ENCODE measurements around the gene RNF141.

DNA sequence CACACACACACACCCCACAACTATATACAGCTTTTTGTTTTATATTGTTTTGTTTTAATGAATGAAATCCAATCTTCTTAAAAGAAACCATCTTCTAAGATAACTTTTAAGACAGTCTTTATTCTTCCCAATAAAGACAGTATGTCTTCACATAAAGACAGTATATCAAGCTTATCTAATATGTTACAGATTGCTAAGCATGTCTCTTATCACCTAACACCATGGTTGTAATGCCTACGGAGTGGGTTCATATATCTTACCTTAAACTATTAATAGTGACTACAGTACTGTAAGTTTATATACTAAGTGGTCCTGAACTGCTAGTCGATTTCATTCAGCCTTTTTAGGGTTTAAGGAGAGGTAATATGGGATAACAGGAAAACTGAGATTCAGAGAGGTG, 8.5 kb downstream of the RNF141 start:
- TF ChIP-seq ESRRA (CRISPR knock-in tag; IDR thresholded peaks at IDR 0.05; ENCODE audit: borderline replicate concordance) (no peak), CREB1 (CRISPR knock-in tag; IDR thresholded peaks at IDR 0.05) (no peak), FOXK1 (CRISPR knock-in tag; IDR thresholded peaks at IDR 0.05) (no peak), IRF2 (CRISPR knock-in tag; IDR thresholded peaks at IDR 0.05; ENCODE audit: borderline replicate concordance, low read depth) (no peak), MXD4 (CRISPR knock-in tag; IDR thresholded peaks at IDR 0.05; ENCODE audit: borderline replicate concordance) (no peak), SMAD3 (CRISPR knock-in tag; IDR thresholded peaks at IDR 0.05; ENCODE audit: borderline replicate concordance) (no peak), NR1H2 (CRISPR knock-in tag; IDR thresholded peaks at IDR 0.05) (no peak), SMAD4 (CRISPR knock-in tag; IDR thresholded peaks at IDR 0.05) (no peak)
- TF ChIP-seq, protein P1, sequence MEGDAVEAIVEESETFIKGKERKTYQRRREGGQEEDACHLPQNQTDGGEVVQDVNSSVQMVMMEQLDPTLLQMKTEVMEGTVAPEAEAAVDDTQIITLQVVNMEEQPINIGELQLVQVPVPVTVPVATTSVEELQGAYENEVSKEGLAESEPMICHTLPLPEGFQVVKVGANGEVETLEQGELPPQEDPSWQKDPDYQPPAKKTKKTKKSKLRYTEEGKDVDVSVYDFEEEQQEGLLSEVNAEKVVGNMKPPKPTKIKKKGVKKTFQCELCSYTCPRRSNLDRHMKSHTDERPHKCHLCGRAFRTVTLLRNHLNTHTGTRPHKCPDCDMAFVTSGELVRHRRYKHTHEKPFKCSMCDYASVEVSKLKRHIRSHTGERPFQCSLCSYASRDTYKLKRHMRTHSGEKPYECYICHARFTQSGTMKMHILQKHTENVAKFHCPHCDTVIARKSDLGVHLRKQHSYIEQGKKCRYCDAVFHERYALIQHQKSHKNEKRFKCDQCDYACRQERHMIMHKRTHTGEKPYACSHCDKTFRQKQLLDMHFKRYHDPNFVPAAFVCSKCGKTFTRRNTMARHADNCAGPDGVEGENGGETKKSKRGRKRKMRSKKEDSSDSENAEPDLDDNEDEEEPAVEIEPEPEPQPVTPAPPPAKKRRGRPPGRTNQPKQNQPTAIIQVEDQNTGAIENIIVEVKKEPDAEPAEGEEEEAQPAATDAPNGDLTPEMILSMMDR (IDR thresholded peaks at IDR 0.05): no peak
- TF ChIP-seq, protein P2, sequence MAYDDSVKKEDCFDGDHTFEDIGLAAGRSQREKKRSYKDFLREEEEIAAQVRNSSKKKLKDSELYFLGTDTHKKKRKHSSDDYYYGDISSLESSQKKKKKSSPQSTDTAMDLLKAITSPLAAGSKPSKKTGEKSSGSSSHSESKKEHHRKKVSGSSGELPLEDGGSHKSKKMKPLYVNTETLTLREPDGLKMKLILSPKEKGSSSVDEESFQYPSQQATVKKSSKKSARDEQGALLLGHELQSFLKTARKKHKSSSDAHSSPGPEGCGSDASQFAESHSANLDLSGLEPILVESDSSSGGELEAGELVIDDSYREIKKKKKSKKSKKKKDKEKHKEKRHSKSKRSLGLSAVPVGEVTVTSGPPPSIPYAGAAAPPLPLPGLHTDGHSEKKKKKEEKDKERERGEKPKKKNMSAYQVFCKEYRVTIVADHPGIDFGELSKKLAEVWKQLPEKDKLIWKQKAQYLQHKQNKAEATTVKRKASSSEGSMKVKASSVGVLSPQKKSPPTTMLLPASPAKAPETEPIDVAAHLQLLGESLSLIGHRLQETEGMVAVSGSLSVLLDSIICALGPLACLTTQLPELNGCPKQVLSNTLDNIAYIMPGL (CRISPR knock-in tag; IDR thresholded peaks at IDR 0.05): no peak
- TF ChIP-seq, protein P3, sequence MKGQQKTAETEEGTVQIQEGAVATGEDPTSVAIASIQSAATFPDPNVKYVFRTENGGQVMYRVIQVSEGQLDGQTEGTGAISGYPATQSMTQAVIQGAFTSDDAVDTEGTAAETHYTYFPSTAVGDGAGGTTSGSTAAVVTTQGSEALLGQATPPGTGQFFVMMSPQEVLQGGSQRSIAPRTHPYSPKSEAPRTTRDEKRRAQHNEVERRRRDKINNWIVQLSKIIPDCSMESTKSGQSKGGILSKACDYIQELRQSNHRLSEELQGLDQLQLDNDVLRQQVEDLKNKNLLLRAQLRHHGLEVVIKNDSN (CRISPR knock-in tag; IDR thresholded peaks at IDR 0.05): no peak

Measured in WTC11 (cell line).